ENCODE measurements around the gene ERG28.

- no peak for TF ChIP-seq REST (IDR thresholded peaks at IDR 0.05; ENCODE audit: low read depth, low read length)
- TF ChIP-seq RAD21 (IDR thresholded peaks at IDR 0.05; ENCODE audit: low read length) = no peak
Measured at GRCh38 chr14:75702616-75703261, 42.1 kb upstream of the ERG28 start.

All from SK-N-SH (cell line).